HG02798 (cell line): ENCODE measurements around the gene KLHL2.
"Not testable (repeated sequence)": the region's sequence is repeated elsewhere in the genome, so short reads cannot be mapped to it uniquely, and the experiment has no call there.

Experiments used
- ATAC-seq: cut with Tn5 transposase; IDR thresholded peaks from one replicate; pipeline ENCODE4 v1.9.1; 2021; ENCODE audit warnings: mild to moderate bottlenecking; ENCODE audit not compliant: unreplicated experiment, poor library complexity

The KLHL2 gene

DNA sequence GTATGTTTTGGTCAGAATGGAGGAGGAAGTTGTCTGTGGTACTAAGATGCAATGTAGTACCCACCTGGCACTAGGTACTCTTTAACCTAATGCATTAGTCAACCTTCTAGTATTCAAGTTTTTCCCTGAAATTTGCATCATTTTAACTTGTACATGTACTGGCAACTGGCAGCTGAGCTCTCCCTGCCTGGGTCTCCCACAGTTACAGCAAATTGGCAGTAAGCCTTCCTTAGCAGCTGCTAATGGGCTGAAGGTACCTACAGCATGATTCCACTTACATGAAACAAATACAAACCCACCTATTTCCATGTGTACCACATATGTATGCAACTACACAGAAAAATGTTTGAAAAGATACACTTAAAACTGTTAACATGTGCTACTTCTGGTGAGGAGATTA lies 8.1 kb upstream of the KLHL2 start:
- no peak for ATAC-seq

DNA sequence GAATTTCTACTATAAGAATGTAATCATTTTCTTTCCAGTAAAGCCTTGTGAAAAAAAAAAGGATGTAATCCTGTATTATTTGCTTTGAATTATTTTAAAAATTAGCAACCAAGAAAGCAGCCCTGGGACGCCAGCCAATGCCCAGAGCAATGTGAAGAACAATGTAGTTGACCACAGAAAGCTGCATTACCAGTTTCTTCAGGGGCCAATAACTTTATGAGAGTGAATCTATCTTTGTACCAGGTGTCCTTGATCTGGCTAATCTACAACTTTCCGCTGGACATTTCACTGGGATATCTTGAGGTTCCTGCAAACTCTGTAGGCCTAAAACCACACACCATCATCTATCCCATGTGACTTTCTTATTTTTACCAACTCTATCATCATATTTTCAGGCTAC lies 7.6 kb upstream of the KLHL2 start:
- ATAC-seq = no peak

DNA sequence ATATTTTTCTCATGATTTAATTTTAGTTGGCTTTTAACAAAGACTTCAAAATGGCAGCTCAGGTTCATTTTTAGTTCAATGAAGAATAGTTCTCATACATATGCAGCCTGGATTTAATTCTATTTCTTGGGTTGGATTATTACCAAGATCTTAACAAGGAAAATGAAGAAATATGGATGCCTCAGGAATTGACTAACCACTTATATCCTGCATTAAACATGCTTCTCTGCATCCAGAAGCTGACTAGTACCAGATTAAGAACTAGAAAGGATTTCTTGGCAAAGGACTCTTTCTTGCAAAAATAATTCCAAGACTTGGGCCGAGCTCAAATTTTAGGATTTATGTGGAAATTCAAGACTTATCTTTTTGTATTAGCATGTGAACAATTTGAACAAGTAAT lies 5.6 kb upstream of the KLHL2 start:
- no peak for ATAC-seq

DNA sequence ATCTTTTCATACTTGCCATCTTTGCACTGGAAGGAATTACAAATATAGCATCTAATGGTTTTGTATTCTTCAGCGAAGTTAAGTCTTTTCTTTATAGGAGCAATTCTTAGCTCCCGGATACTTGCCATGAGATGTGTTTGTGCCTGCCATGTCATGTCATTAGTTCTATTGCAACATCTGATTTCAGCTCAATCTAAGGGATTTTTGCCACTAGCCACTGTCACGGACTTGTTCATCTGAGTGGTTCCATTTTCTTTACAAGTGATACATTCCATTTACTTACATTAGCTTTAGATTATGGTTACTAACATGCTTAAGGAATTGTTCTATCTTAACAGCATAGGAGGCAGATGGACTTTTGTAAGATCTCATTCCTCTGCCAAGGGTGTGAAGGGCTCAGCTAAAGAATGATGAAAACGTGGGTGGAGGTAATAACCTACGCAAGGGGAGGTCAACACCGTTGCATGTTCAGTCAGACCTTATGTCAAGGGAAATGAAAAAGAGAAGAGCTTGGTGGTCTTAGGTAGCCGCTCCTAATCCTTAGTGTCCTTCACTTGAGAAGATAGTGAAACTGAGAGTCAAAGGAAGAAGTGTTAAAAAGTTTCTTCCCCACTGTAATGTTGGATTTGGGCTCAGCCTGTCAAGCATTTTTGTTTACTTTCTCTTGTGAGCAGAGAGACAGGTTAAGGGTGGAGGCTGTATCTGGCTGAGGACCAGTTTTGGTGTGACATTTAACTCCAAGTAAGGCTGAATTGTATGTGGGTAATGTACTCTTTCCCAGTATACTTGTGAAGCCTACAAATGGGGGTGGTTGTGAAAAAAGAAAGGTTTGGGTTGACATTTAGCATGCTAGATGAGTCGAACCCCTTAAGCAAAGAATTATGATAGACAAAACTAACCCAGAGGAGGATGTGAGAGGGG lies 3.6 kb upstream of the KLHL2 start:
- ATAC-seq = no peak

DNA sequence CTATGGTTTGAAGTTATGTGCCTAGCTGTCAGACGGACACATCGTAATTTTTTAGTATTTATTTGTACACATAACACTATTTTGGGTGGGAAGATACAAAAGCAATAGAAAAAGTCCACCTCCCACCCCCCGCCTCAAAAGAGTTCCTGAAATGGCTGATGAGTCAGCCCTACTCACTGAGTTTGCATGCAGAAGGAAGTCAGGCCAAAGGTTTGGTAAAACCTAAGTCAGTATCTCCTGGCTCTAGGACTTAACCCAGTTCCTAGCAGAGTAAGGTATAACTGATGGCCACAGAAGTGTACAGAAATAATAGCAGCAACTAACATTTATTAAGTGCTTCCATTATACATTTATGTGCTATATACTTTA lies 2.9 kb upstream of the KLHL2 start:
- ATAC-seq = no peak

- peak; percentile 28 for ATAC-seq
Measured at GRCh38 chr4:165207016-165207430, 338 bp upstream of the KLHL2 start.

DNA sequence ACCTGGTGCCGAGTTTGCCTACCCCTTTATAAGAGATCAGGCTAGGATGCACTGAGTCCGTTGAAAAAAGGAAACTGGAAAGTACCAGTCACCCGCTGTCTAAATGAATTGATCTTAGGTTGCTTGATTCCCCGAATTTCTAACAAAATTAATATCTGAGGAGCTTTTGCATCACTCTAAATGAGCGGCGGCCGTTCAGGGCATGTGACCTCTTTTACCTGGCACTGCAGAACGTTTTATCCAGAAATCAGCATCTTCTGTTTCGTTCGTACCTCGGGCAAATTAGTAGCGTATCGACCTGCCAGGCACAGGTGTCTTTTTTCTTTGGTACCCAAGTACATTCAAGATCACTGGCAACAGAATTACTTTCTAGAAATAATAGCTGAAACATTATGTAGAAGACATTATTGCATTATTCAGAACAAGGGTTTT lies 876 bp downstream of the KLHL2 start:
- ATAC-seq = peak; percentile 21

DNA sequence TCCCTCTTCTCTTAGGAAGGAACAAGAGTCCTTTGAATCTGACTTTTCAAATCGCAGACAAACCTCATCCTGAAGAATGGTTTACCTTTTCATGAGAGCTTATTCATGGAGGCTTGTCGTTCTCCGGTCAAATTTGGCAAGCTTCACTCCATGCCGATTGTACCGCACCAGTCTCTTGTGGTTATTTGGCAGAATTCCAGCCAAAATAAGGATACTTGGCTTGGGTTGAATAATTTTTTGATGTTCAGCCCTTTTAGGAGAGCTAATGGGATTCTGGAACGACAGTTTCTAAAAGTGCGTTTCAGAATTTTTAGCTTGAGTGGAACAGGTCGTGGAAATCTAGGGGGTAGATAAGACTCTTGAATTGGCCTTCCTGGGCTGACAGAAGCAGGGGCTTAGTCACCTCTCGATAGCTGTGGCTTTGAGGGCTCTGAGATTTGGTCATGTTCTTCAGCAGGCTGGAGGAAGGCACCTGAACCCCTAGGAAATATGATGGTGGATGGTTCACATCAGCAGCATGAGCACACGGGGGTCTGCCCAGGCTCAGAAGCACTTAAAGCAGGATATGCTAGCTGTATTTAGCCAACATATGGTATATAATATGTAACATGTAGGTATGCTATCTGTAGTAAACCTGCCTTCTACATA lies 1.5 kb downstream of the KLHL2 start:
- ATAC-seq = no peak

GRCh38 chr4:165209796-165210195 lies 2.4 kb downstream of the KLHL2 start:
- ATAC-seq = no peak

DNA sequence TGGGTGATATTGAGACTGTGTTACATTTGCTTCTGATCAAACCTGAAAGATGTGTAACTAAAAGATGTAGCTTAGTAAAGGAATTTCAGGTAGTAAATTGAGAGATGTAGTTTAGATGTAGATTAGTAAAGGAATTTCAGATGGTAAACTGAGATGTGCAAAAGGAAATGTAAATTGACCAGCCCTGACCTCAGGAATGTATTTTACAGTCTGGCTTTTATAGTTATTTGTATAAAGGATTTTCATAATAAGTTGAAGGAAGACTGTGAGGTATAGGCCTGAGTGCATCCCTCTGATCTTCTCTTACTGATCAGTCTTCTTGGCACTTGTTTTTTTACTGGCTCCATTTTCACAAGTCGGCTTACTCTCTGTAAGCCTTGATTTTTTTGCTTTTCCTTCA lies 3.2 kb downstream of the KLHL2 start:
- no peak for ATAC-seq

DNA sequence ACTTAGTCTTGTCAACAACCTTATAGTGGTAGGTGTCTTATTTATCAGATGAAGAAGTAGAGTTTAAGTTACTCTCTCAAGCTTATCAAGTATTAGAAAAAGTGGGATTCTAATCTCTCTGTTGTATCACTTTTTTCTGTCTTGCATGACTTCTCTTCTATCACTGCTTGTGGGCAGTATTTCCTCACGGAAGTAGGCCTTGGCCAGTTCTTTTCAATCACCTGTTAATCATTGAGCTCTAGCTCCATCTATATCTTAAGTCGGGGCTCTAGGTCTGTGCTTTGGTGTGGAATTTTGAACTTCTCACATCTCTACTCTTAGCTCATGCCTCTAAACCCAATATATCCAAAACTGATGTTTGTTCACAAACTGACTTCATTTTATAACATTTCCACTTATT lies 5.3 kb downstream of the KLHL2 start:
- ATAC-seq = not testable (repeated sequence)

DNA sequence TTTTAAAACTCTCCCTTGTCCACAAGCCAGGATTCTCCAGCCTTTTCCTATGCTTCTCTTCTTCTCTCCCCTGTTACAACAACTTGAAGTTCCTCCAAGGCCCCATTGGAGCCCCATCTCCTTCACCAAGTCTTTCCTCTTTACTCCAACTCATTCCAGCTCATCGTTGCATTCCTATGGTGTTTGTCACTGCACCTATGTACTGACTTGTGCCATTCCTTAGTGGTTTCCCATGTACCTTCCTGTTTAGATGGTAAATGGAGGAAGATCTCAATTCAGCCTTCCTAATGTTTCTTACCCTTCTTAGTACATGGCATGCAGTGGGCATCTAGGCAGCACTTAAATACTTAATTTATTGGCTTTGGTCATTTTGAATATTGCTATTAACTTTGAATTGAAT lies 6.0 kb downstream of the KLHL2 start:
- not testable (repeated sequence) for ATAC-seq

DNA sequence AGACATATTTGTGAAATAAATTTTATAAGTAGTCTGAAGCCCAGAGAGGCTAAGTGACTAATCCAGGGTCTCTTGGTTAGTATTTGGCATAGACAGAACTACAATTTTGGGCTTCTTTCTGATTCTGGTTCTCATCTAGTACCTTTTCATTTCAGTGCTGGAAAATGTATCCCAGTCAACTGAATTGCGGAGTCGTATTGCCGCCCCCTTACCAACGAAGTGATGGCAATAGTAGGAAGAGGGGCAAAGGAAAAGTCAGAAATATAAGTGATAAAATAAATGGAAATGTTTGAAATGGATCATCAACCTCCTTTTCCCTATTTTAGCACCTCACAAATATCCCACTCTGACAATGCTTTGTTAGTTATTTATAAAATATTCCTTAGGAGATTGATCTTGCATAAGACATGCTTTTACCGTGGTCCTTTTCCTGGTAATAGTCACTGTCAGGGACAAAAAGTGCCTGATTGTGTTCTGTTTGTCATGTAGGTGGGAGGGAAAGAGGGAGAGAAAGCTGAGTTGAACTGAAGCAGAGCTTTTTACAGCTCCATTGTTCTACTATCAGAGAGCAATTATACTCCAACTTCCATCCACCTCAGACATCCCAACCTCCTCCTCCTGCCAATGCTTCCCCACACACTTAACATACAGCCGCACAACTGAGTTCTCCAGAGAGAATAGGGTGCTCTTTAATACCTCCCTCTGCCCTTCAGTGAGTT lies 6.8 kb downstream of the KLHL2 start:
- not testable (repeated sequence) for ATAC-seq

GRCh38 chr4:165215034-165215751 lies 7.8 kb downstream of the KLHL2 start:
- ATAC-seq = peak; percentile 60

GRCh38 chr4:165215761-165216487 lies 8.6 kb downstream of the KLHL2 start:
- ATAC-seq = peak; percentile 68

DNA sequence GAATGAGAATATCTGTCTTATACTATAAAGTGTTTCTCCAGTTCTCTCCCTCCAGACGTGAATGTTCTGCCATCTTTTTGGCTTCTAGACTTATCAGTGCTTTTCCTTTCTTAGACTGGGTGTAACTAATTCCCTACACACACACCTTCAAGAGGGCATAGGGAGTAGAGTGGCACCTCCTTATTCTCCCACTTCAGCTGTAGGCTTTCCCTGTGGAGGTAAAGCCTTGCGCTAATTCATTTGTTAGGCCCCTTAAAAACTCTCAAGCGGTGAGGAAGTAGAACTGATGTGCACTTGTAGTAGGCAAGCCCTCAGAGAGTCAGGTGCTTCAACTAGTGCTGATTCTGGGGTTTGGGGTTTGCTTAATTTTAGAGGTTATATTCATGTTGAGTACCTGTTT lies 10.0 kb downstream of the KLHL2 start:
- ATAC-seq = no peak

DNA sequence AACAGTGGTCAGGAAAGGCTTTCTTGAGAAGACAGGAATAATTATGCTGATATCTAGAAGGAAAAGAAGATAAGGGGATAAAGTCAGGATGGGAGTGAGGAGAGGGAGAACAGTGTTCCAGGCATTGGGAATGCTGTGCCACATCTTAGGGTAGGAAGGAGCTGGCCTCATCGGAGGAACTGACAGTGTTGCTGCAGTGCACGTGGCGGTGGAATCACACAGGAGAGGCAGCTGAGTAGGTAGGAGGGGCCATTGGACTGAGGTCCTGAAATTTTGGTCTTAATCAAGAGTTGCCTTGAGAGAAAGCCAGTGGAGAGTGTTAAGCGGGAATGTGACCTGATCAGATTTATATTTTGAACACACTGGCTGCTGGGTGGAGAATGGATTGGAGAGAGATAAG lies 13.9 kb downstream of the KLHL2 start:
- ATAC-seq = not testable (repeated sequence)

GRCh38 chr4:165221993-165222650 lies 14.8 kb downstream of the KLHL2 start:
- ATAC-seq = not testable (repeated sequence)

GRCh38 chr4:165222651-165222994 lies 15.3 kb downstream of the KLHL2 start:
- no peak for ATAC-seq
